ENCODE results near the gene ATOH8.

The ATOH8 gene

GRCh38 chr2:85731606-85732005, 22.2 kb upstream of the ATOH8 start:
- Histone ChIP-seq H3K27ac (ENCODE audit: low read depth, low read length) (no peak overlapping the region), H3K79me2 (ENCODE audit: control insufficient read depth, low read length) (no peaks in the 10 kb centered on the region), H3K4me1 (ENCODE audit: control insufficient read depth, low read length) (no peaks in the 10 kb centered on the region), H3K4me3 (ENCODE audit: low read length) (no peak overlapping the region), H3K36me3 (ENCODE audit: control insufficient read depth, low read length) (no peaks in the 10 kb centered on the region), H3F3A (ENCODE audit: control insufficient read depth, insufficient read depth) (no peaks in the 10 kb centered on the region), H4K20me1 (ENCODE audit: control insufficient read depth, insufficient read depth, low read depth, low read length) (no peaks in the 10 kb centered on the region), H3K27me3 (ENCODE audit: control insufficient read depth, low read length) (peaks cover 7% of the 10 kb centered on the region), H3K4me2 (ENCODE audit: low read length) (no peak overlapping the region), H3K9me2 (replicated peaks; ENCODE audit: control insufficient read depth, low read length) (no peaks in the 10 kb centered on the region), H3K9me3 (ENCODE audit: control insufficient read depth, insufficient read depth, low read length) (no peaks in the 10 kb centered on the region)
- TF ChIP-seq EZH2phosphoT487 (IDR thresholded peaks at IDR 0.05; ENCODE audit: borderline replicate concordance, low read length), result no peak
- no peak for TF ChIP-seq CTCF (IDR thresholded peaks at IDR 0.05; ENCODE audit: low read depth, low read length, poor library complexity, severe bottlenecking)

- Histone ChIP-seq H3K36me3 (ENCODE audit: control insufficient read depth, low read length) (no peaks in the 10 kb centered on the region), H3K9me2 (replicated peaks; ENCODE audit: control insufficient read depth, low read length) (no peaks in the 10 kb centered on the region), H3K4me2 (ENCODE audit: low read length) (no peak overlapping the region), H3K4me1 (ENCODE audit: control insufficient read depth, low read length) (no peaks in the 10 kb centered on the region), H3K9me3 (ENCODE audit: control insufficient read depth, insufficient read depth, low read length) (no peaks in the 10 kb centered on the region), H3K27me3 (ENCODE audit: control insufficient read depth, low read length) (peaks cover 11% of the 10 kb centered on the region), H3K79me2 (ENCODE audit: control insufficient read depth, low read length) (no peaks in the 10 kb centered on the region), H3F3A (ENCODE audit: control insufficient read depth, insufficient read depth) (no peaks in the 10 kb centered on the region), H3K27ac (ENCODE audit: low read depth, low read length) (no peak overlapping the region), H4K20me1 (ENCODE audit: control insufficient read depth, insufficient read depth, low read depth, low read length) (no peaks in the 10 kb centered on the region), H3K4me3 (ENCODE audit: low read length) (no peak overlapping the region)
- no peak for TF ChIP-seq CTCF (IDR thresholded peaks at IDR 0.05; ENCODE audit: low read depth, low read length, poor library complexity, severe bottlenecking)
- no peak for TF ChIP-seq EZH2phosphoT487 (IDR thresholded peaks at IDR 0.05; ENCODE audit: borderline replicate concordance, low read length)
Observed at GRCh38 chr2:85732467-85733120, 21.2 kb upstream of the ATOH8 start.

GRCh38 chr2:85733121-85733960, 20.4 kb upstream of the ATOH8 start:
- Histone ChIP-seq H3K79me2 (ENCODE audit: control insufficient read depth, low read length) (no peaks in the 10 kb centered on the region), H4K20me1 (ENCODE audit: control insufficient read depth, insufficient read depth, low read depth, low read length) (no peaks in the 10 kb centered on the region), H3K9me2 (replicated peaks; ENCODE audit: control insufficient read depth, low read length) (no peaks in the 10 kb centered on the region), H3K27ac (ENCODE audit: low read depth, low read length) (no peak overlapping the region), H3K27me3 (ENCODE audit: control insufficient read depth, low read length) (peaks cover 11% of the 10 kb centered on the region), H3F3A (ENCODE audit: control insufficient read depth, insufficient read depth) (no peaks in the 10 kb centered on the region), H3K4me3 (ENCODE audit: low read length) (no peak overlapping the region), H3K36me3 (ENCODE audit: control insufficient read depth, low read length) (no peaks in the 10 kb centered on the region), H3K4me2 (ENCODE audit: low read length) (no peak overlapping the region), H3K4me1 (ENCODE audit: control insufficient read depth, low read length) (no peaks in the 10 kb centered on the region), H3K9me3 (ENCODE audit: control insufficient read depth, insufficient read depth, low read length) (no peaks in the 10 kb centered on the region)
- no peak for TF ChIP-seq EZH2phosphoT487 (IDR thresholded peaks at IDR 0.05; ENCODE audit: borderline replicate concordance, low read length)
- TF ChIP-seq CTCF (IDR thresholded peaks at IDR 0.05; ENCODE audit: low read depth, low read length, poor library complexity, severe bottlenecking), result no peak

Measured in DOHH2 (cell line).